Liver (tissue), 3 donors: ENCODE results near the gene PLEKHA5.

ENCODE experiments used
- CTCF ChIP-seq: fragments of 150-350 bp; IDR thresholded peaks from 2 replicates; pipeline ENCODE4 v1.5.1; 2017; ENCODE audit warnings: improper control_type of control experiment, low read depth, low read length; ENCODE audit not compliant: missing input control
- EGR1 ChIP-seq, 2 donors: IDR thresholded peaks; 2 replicates each; pipeline ENCODE4 v1.6.1; 2016 to 2018; ENCODE audit warnings: antibody characterized with exemption in 2 of 2, low read depth in 2 of 2
- GABPA ChIP-seq, 2 donors: IDR thresholded peaks in 1 of 2; conservative IDR thresholded peaks in 1 of 2; 2 replicates each; pipeline ENCODE4 v1.6.1; 2016; ENCODE audit warnings: antibody characterized with exemption in 2 of 2, mild to moderate bottlenecking in 1 of 2, moderate library complexity in 1 of 2
- RAD21 ChIP-seq, 2 donors: IDR thresholded peaks; 2 replicates each; pipeline ENCODE4 v1.6.1; 2016; ENCODE audit warnings: antibody characterized with exemption in 2 of 2, mild to moderate bottlenecking in 2 of 2
- RXRA ChIP-seq, 2 donors: IDR thresholded peaks; 2 replicates each; pipeline ENCODE4 v1.6.1; 2017 to 2018; ENCODE audit warnings: antibody characterized with exemption in 2 of 2, mild to moderate bottlenecking in 1 of 2
- TAF1 ChIP-seq: conservative IDR thresholded peaks from 2 replicates; pipeline ENCODE4 v1.6.1; 2016; ENCODE audit warnings: antibody characterized with exemption, mild to moderate bottlenecking
- TF ChIP-seq, protein P1 (sequence below): IDR thresholded peaks from 2 replicates; pipeline ENCODE4 v1.6.1; 2016; ENCODE audit warnings: antibody characterized with exemption, mild to moderate bottlenecking
- TF ChIP-seq, protein P2 (sequence below): IDR thresholded peaks from 2 replicates; pipeline ENCODE4 v1.6.1; 2016; ENCODE audit warnings: antibody characterized with exemption
- TF ChIP-seq, protein P3 (sequence below): IDR thresholded peaks from 2 replicates; pipeline ENCODE4 v1.6.1; 2016; ENCODE audit warnings: antibody characterized with exemption
- donor health status: healthy.
- donor health status: healthy.

DNA sequence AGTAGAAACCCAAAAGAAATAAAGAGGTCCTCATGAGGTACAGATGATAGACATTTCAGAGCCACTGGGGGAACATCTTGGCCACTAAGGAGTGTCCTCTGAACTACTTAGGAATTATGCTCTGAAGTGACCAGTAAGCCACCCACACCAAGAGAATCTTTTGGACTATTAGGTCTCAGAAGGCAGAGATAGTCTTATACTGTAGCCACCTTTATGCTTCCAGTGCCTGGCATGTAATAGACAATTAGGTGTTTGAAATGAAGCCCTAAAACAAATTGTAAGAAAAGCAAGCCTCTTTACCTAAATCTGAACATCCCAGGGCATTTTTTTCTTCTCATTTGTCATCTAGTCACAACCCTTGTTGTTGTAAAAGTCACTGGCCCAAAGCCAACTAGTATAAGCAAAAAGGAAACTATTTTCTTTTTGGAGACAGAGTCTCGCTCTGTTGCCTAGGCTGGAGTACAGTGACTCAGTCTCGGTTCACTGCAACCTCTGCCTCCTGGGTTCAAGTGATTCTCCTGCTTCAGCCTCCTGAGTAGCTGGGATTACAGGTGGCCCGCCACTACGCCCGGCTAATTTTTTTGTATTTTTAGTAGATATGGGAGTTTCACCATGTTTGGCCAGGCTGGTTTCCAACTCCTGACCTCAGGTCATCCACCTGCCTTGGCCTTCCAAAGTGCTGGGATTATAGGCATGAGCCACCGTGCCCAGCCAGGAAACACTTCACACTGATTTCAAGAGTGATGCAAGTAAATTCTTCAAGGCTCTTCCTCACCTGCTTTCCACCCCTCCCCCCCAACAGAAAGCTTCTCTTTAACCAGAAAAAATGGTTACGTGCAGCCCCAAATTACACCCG is 11.1 kb downstream of the PLEKHA5 start:
- TF ChIP-seq CTCF (no peak), GABPA (IDR thresholded peaks at IDR 0.05 in 1 of 2, conservative IDR thresholded peaks at IDR 0.05 in 1 of 2) (no peak), RAD21 (IDR thresholded peaks at IDR 0.05) (peak in 1 of 2 donors; percentile 36), EGR1 (IDR thresholded peaks at IDR 0.05; ENCODE audit: low read depth in 2 of 2) (no peak), TAF1 (no peak), RXRA (IDR thresholded peaks at IDR 0.05) (peak; percentile 88 to 95)
- TF ChIP-seq, protein P1, sequence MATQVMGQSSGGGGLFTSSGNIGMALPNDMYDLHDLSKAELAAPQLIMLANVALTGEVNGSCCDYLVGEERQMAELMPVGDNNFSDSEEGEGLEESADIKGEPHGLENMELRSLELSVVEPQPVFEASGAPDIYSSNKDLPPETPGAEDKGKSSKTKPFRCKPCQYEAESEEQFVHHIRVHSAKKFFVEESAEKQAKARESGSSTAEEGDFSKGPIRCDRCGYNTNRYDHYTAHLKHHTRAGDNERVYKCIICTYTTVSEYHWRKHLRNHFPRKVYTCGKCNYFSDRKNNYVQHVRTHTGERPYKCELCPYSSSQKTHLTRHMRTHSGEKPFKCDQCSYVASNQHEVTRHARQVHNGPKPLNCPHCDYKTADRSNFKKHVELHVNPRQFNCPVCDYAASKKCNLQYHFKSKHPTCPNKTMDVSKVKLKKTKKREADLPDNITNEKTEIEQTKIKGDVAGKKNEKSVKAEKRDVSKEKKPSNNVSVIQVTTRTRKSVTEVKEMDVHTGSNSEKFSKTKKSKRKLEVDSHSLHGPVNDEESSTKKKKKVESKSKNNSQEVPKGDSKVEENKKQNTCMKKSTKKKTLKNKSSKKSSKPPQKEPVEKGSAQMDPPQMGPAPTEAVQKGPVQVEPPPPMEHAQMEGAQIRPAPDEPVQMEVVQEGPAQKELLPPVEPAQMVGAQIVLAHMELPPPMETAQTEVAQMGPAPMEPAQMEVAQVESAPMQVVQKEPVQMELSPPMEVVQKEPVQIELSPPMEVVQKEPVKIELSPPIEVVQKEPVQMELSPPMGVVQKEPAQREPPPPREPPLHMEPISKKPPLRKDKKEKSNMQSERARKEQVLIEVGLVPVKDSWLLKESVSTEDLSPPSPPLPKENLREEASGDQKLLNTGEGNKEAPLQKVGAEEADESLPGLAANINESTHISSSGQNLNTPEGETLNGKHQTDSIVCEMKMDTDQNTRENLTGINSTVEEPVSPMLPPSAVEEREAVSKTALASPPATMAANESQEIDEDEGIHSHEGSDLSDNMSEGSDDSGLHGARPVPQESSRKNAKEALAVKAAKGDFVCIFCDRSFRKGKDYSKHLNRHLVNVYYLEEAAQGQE: no peak
- TF ChIP-seq, protein P2, sequence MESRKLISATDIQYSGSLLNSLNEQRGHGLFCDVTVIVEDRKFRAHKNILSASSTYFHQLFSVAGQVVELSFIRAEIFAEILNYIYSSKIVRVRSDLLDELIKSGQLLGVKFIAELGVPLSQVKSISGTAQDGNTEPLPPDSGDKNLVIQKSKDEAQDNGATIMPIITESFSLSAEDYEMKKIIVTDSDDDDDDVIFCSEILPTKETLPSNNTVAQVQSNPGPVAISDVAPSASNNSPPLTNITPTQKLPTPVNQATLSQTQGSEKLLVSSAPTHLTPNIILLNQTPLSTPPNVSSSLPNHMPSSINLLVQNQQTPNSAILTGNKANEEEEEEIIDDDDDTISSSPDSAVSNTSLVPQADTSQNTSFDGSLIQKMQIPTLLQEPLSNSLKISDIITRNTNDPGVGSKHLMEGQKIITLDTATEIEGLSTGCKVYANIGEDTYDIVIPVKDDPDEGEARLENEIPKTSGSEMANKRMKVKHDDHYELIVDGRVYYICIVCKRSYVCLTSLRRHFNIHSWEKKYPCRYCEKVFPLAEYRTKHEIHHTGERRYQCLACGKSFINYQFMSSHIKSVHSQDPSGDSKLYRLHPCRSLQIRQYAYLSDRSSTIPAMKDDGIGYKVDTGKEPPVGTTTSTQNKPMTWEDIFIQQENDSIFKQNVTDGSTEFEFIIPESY: peak; percentile 15
- TF ChIP-seq, protein P3, sequence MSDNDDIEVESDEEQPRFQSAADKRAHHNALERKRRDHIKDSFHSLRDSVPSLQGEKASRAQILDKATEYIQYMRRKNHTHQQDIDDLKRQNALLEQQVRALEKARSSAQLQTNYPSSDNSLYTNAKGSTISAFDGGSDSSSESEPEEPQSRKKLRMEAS: peak; percentile 31
